K562 (cell line): ENCODE data around the gene PTH2. TPM values are rescaled to one million over a fixed set of nuclear protein-coding genes. Genes with fewer than 3 reads are reported as not detected.

Experiments
- ARID2 ChIP-seq: fragments of 450-650 bp; IDR thresholded peaks from 2 replicates; pipeline ENCODE4 v1.6.1; 2017; ENCODE audit warnings: antibody characterized with exemption, mild to moderate bottlenecking
- CCNT2 ChIP-seq: IDR thresholded peaks from 2 replicates; pipeline ENCODE4 v1.6.1; 2011; ENCODE audit warnings: borderline replicate concordance, low read depth, mild to moderate bottlenecking, moderate library complexity, mixed read lengths, low read length; ENCODE audit not compliant: insufficient read length; ENCODE audit errors: extremely low read depth
- ELK3 ChIP-seq: fragments of 450-650 bp; formaldehyde crosslinking; IDR thresholded peaks from 2 replicates; pipeline ENCODE4 v1.4.0; 2020; ENCODE audit warnings: mild to moderate bottlenecking
- HMG20A ChIP-seq: fragments of 450-650 bp; formaldehyde crosslinking; conservative IDR thresholded peaks from 2 replicates; pipeline ENCODE4 v1.4.0; 2020; ENCODE audit warnings: mild to moderate bottlenecking, mixed read lengths
- MTA3 ChIP-seq: fragments of 450-650 bp; formaldehyde crosslinking; IDR thresholded peaks from 2 replicates; pipeline ENCODE4 v1.6.1; 2017; ENCODE audit warnings: mild to moderate bottlenecking, borderline replicate concordance
- NEUROD1 ChIP-seq: fragments of 150-350 bp; IDR thresholded peaks from 2 replicates; pipeline ENCODE4 v1.6.1; 2014; ENCODE audit warnings: borderline replicate concordance, low read length, low read depth; ENCODE audit not compliant: partially characterized antibody
- NONO ChIP-seq, 2 experiments: fragments of 200-400 bp in 1 of 2; fragments of 450-650 bp in 1 of 2; formaldehyde crosslinking in 1 of 2; IDR thresholded peaks; 2 replicates each; pipeline ENCODE4 v1.6.1; 2017; ENCODE audit warnings: low read depth in 2 of 2, mild to moderate bottlenecking in 2 of 2, moderate library complexity in 2 of 2, low read length in 1 of 2
- TOE1 ChIP-seq, 2 experiments: fragments of 450-650 bp in 1 of 2; sonication (generic) in 1 of 2; formaldehyde crosslinking in 1 of 2; IDR thresholded peaks; 2 replicates each; pipeline versions ENCODE4 v1.7.1 to v1.8.0; 2016 to 2022; ENCODE audit warnings: borderline replicate concordance in 2 of 2, mild to moderate bottlenecking in 2 of 2, antibody characterized with exemption in 1 of 2, inconsistent platforms in 1 of 2, low read depth in 1 of 2, missing genetic modification reagents in 1 of 2, moderate library complexity in 1 of 2
- ZNF253 ChIP-seq: fragments of 250-450 bp; sonication (Bioruptor Pico); conservative IDR thresholded peaks from 2 replicates; pipeline ENCODE4 v1.6.1; 2021; ENCODE audit warnings: mild to moderate bottlenecking
- ZNF408 ChIP-seq: fragments of 250-450 bp; sonication (Bioruptor Pico); IDR thresholded peaks from 2 replicates; pipeline ENCODE4 v1.4.0; 2020; ENCODE audit warnings: low read depth, mild to moderate bottlenecking, moderate library complexity
- ZNF764 ChIP-seq: fragments of 250-450 bp; sonication (Bioruptor Pico); IDR thresholded peaks from 2 replicates; pipeline ENCODE4 v1.4.0; 2020; ENCODE audit warnings: low read depth, mild to moderate bottlenecking, moderate library complexity
- polyA plus RNA-seq, 8 experiments: library from polyadenylated mRNA; depleted of rRNA in 4 of 8; stranded (reverse) in 5 of 8; unstranded in 3 of 8; fragments of >200 nt; fragmentation: Nextera tagmentation in 2 of 8; fragmentation: Illumina TruSeq in 1 of 8; extraction: Ambion mirVana in 2 of 8; extraction: Trizol in 1 of 8; gene quantifications; 2 replicates each; pipeline versions ENCODE4 v1.2.1 to v1.2.3, GENCODE V29; 2011 to 2014; ENCODE audit warnings: inconsistent platforms in 1 of 8, missing spikeins in 1 of 8
- total RNA-seq, 7 experiments: library from RNA; depleted of rRNA in 6 of 7; stranded (reverse); fragments of >200 nt in 6 of 7; fragmentation: Illumina TruSeq in 2 of 7; extraction: Trizol in 2 of 7; gene quantifications; 2 replicates each; pipeline versions ENCODE4 v1.2.1 to v1.2.3, GENCODE V29; 2011 to 2021; ENCODE audit warnings: low replicate concordance in 1 of 7
- TF ChIP-seq, protein P1 (sequence below): fragments of 450-650 bp; conservative IDR thresholded peaks from 2 replicates; pipeline ENCODE4 v1.6.1; 2016; ENCODE audit warnings: missing genetic modification characterization, low read depth, mild to moderate bottlenecking, missing compliant biosample characterization, moderate library complexity
- TF ChIP-seq, protein P2 (sequence below): sonication (generic); formaldehyde crosslinking; IDR thresholded peaks from 2 replicates; pipeline ENCODE4 v1.8.0; 2022; ENCODE audit warnings: mild to moderate bottlenecking, missing genetic modification reagents
- TF ChIP-seq, protein P3 (sequence below), 2 experiments: fragments of 450-650 bp in 1 of 2; IDR thresholded peaks; 2 replicates each; pipeline ENCODE4 v1.6.1; 2011 to 2017; ENCODE audit warnings: low read depth in 2 of 2, antibody characterized with exemption in 1 of 2, borderline replicate concordance in 1 of 2, low read length in 1 of 2, mild to moderate bottlenecking in 1 of 2, mixed read lengths in 1 of 2; ENCODE audit not compliant: control insufficient read depth in 1 of 2

Gene PTH2
- total and polyA plus RNA-seq, 9 of the 15 experiments (the other 6 are each of a cell fraction or from before 2014, with no cell fraction given): 1.3 TPM; not detected in 8

GRCh38 chr19:49422407-49423070 lies 702 bp downstream of the PTH2 start (continued):
- TF ChIP-seq, protein P1, sequence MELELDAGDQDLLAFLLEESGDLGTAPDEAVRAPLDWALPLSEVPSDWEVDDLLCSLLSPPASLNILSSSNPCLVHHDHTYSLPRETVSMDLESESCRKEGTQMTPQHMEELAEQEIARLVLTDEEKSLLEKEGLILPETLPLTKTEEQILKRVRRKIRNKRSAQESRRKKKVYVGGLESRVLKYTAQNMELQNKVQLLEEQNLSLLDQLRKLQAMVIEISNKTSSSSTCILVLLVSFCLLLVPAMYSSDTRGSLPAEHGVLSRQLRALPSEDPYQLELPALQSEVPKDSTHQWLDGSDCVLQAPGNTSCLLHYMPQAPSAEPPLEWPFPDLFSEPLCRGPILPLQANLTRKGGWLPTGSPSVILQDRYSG: peak; percentile 67
- TF ChIP-seq TOE1 (IDR thresholded peaks at IDR 0.05; ENCODE audit: borderline replicate concordance) (peak; percentile 49; the same call in 1 of the 2 replicates), TOE1 (CRISPR knock-in tag; IDR thresholded peaks at IDR 0.05; ENCODE audit: borderline replicate concordance, low read depth) (no peak), CCNT2 (peak; percentile 87), NEUROD1 (peak; percentile 15), NONO (IDR thresholded peaks at IDR 0.05; ENCODE audit: low read depth in 2 of 2, low read length in 1 of 2) (0 out of 4 replicates have a peak, but pooled peaks of 1 of the 2 experiments have one; percentile 25), ARID2 (peak; percentile 65; the same call in 1 of the 2 replicates), HMG20A (CRISPR knock-in tag) (no peak), ZNF764 (CRISPR knock-in tag) (no peak), ZNF408 (CRISPR knock-in tag) (no peak), MTA3 (peak; percentile 88; the same call in 1 of the 2 replicates), ZNF253 (no peak), ELK3 (CRISPR knock-in tag) (no peak)
- TF ChIP-seq, protein P2, sequence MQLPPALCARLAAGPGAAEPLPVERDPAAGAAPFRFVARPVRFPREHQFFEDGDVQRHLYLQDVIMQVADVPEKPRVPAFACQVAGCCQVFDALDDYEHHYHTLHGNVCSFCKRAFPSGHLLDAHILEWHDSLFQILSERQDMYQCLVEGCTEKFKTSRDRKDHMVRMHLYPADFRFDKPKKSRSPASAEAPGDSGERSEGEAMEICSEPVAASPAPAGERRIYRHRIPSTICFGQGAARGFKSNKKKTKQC (CRISPR knock-in tag): peak; percentile 79; the same call in 1 of the 2 replicates
- TF ChIP-seq, protein P3, sequence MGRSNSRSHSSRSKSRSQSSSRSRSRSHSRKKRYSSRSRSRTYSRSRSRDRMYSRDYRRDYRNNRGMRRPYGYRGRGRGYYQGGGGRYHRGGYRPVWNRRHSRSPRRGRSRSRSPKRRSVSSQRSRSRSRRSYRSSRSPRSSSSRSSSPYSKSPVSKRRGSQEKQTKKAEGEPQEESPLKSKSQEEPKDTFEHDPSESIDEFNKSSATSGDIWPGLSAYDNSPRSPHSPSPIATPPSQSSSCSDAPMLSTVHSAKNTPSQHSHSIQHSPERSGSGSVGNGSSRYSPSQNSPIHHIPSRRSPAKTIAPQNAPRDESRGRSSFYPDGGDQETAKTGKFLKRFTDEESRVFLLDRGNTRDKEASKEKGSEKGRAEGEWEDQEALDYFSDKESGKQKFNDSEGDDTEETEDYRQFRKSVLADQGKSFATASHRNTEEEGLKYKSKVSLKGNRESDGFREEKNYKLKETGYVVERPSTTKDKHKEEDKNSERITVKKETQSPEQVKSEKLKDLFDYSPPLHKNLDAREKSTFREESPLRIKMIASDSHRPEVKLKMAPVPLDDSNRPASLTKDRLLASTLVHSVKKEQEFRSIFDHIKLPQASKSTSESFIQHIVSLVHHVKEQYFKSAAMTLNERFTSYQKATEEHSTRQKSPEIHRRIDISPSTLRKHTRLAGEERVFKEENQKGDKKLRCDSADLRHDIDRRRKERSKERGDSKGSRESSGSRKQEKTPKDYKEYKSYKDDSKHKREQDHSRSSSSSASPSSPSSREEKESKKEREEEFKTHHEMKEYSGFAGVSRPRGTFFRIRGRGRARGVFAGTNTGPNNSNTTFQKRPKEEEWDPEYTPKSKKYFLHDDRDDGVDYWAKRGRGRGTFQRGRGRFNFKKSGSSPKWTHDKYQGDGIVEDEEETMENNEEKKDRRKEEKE (IDR thresholded peaks at IDR 0.05; ENCODE audit: borderline replicate concordance in 1 of 2, control insufficient read depth in 1 of 2, low read depth in 2 of 2, low read length in 1 of 2): 0 out of 4 replicates have a peak, but pooled peaks of 1 of the 2 experiments have one; percentile 36
